Muscle of leg (tissue), 11 donors: ENCODE results near the gene MGLL. TPM values are rescaled to one million over a fixed set of nuclear protein-coding genes. Genes with fewer than 3 reads are reported as not detected.

ENCODE experiments used
- DNase-seq: peaks from one replicate; pipeline ENCODE4 v3.0.0; 2013
- H3K27ac ChIP-seq: one replicate; pipeline ENCODE4 v1.5.1; 2013; ENCODE audit warnings: mild to moderate bottlenecking, low read length, control low read depth
- H3K27me3 ChIP-seq: one replicate; pipeline ENCODE4 v1.6.1; 2013; ENCODE audit warnings: low read length; ENCODE audit not compliant: control insufficient read depth, insufficient read depth
- H3K36me3 ChIP-seq: one replicate; pipeline ENCODE4 v1.6.1; 2013; ENCODE audit warnings: low read length; ENCODE audit not compliant: control insufficient read depth, insufficient read depth
- H3K4me1 ChIP-seq: one replicate; pipeline ENCODE4 v1.6.1; 2013; ENCODE audit warnings: low read length; ENCODE audit not compliant: control insufficient read depth, insufficient read depth
- H3K4me3 ChIP-seq: one replicate; pipeline ENCODE4 v1.5.1; 2013; ENCODE audit warnings: low read length, control low read depth
- H3K9me3 ChIP-seq: replicated peaks from 2 replicates; pipeline ENCODE4 v1.6.1; 2013; ENCODE audit warnings: low read depth, low read length; ENCODE audit not compliant: control insufficient read depth
- WGBS: methylation state at CpG from one replicate; pipeline ENCODE4 v1.1.5; 2013; ENCODE audit warnings: missing lambda C conversion rate; ENCODE audit not compliant: insufficient coverage; 5-methylcytosine and 5-hydroxymethylcytosine counted together
- polyA plus RNA-seq, 8 donors: library from polyadenylated mRNA; unstranded; fragments of 120-200 nt; gene quantifications; one replicate each; pipeline versions ENCODE4 v1.2.1 to v1.2.3, GENCODE V29; 2013; ENCODE audit warnings: inconsistent platforms in 1 of 8, low replicate concordance in 1 of 8; ENCODE audit not compliant: insufficient read length in 8 of 8, insufficient read depth in 1 of 8
- total RNA-seq: library from RNA; stranded (reverse); fragments of 120-200 nt; gene quantifications from one replicate; pipeline ENCODE4 v1.2.4, GENCODE V29; 2013

MGLL gene
- total and polyA plus RNA-seq, 9 donors = 18.1 to 25.7 (median 22.3) TPM

DNA sequence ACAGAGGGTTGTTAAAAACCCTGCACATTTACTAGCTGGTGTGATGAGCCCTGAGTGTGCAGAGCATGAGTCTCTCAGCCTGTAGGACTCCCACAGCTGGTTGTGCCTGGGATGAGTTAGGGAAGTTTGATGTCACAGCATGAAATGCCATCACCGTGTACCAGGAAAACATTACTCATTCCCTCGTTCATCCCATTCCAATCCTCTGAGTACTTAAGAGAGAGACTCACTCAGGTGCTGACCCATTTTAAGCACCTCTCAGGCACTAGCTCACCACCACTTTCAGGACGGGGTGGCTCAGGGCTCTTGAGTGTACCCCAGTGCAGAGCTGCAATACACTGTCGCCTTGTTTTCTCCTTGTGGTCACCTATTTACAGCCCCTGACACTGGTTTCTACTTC lies 18.7 kb downstream of the MGLL start:
- peak; percentile 66 for DNase-seq
- peaks cover 17% of the 10 kb centered on the region for H3K36me3 ChIP-seq
- no CpG with 5 or more reads among the region's 4 CpGs for WGBS
- H3K27me3 ChIP-seq = no peaks in the 10 kb centered on the region
- H3K4me1 ChIP-seq = peaks cover 12% of the 10 kb centered on the region
- no peaks in the 10 kb centered on the region for H3K9me3 ChIP-seq
- no peak overlapping the region for H3K4me3 ChIP-seq
- no peak overlapping the region for H3K27ac ChIP-seq

DNA sequence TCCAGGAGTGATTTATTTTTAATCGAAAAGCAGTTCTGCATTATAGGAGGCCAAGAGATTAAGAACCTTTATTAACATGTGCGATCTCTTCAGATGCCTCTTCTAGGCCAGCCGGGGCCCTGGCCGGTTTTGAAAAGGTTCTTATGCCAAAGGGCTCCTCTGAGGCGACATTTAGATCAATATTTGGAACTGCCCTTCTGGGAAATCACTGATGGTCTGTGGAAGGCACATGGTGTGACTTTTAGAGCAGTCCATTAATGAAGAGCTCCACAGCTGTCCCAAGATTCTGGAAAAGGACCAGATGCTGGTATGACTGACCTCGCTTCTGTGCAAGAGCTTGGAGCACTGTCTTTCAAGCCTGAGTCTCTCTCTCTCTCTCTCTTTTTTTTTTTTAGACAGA lies 19.7 kb downstream of the MGLL start:
- Histone ChIP-seq H3K9me3 (no peaks in the 10 kb centered on the region), H3K4me3 (no peak overlapping the region), H3K27me3 (no peaks in the 10 kb centered on the region), H3K4me1 (peaks cover 12% of the 10 kb centered on the region), H3K27ac (no peak overlapping the region), H3K36me3 (peaks cover 15% of the 10 kb centered on the region)
- peak; percentile 61 for DNase-seq
- 78% methylated on average over 2 of the region's 6 CpGs for WGBS

DNA sequence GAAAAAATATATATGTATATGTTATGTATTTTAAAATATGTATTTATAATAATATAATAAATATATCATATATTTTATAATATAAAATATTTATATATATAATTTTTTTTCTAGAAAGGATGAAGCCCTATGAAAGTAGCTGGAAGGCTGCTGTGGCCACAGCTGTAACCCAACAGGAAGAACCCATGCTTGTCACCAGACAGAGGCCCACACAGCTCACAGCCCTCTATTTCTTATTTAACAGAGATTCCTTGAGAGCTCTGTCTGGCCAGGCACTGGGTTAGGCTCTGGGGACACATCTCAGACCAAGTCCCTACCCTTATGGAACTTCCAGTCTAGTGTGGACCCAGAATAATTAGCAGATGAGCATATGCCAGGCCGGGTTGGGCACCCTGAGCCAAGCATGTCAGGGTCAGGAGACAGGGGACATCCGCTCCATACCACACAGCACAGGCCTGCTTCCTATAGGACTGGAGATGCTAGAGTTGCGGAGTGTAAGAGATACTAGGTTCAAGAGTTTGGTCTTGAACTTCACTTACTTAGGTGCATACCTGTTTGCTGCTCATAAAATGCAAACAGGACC lies 20.5 kb downstream of the MGLL start:
- WGBS = 80% methylated on average over 1 of the region's 3 CpGs
- no peak overlapping the region for H3K27ac ChIP-seq
- peaks cover 12% of the 10 kb centered on the region for H3K4me1 ChIP-seq
- no peaks in the 10 kb centered on the region for H3K27me3 ChIP-seq
- no peaks in the 10 kb centered on the region for H3K9me3 ChIP-seq
- H3K4me3 ChIP-seq = no peak overlapping the region
- peaks cover 15% of the 10 kb centered on the region for H3K36me3 ChIP-seq
- no peak for DNase-seq

DNA sequence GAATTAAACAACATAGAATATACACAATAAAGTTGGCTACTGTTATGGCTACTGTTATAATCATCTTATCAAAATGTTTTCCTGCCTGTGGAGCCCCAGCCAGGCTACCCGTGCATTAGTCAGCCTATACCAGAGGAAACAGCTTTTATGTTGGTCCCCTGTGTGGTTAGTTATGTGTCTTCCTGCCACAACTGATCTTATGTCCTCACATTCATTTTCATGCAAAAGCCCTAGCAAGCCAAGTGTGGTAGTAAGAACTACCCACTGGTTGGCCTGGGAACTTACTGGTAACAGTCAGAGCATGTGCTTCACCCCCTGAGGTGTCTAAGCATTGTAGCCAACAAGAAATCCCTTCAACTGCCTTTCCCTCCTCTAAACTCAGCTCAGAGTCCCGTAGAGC lies 21.8 kb downstream of the MGLL start:
- WGBS = no CpG with 5 or more reads among the region's 2 CpGs
- no peak overlapping the region for H3K27ac ChIP-seq

DNA sequence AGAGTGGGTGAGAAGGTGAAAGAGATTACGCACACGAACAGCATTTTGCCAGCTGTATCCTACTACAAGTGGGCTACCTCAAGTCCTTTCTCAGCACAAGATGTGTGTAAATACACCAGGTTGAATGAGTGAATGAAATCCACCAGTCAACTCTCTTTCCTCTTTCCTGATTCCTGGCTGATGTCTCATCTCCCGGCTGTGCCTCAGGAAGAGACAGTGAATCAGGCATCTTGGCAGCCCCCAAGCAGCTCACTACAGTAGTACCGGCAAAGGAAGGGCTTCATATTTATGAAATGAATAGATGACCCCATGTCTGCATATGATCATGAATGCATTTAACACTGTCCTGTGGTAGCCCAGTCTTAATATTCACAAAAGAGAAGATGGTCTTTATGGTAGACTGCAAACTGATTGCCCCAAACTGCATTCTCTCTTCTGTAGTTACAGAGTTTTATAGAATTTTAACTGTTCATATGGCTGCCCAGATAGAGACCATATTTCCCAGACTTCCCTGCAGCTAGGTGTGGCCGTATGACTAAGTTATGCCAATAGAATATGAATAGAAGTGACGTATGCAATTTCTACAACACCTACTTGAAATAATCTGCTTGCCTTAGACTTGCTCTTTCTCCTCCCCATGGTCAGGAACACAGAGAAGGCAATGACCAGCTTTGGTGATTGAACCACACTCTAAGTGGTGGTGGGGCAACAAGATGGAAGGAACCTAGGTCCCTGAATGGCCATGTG lies 22.7 kb downstream of the MGLL start:
- Histone ChIP-seq H3K36me3 (peaks cover 15% of the 10 kb centered on the region), H3K4me3 (no peak overlapping the region), H3K9me3 (no peaks in the 10 kb centered on the region), H3K4me1 (peaks cover 12% of the 10 kb centered on the region), H3K27ac (no peak overlapping the region), H3K27me3 (no peaks in the 10 kb centered on the region)
- no peak for DNase-seq
- 60% methylated on average over 1 of the region's 6 CpGs for WGBS

More for the DNA sequence above, 21.8 kb downstream of the MGLL start:
- Histone ChIP-seq H3K36me3 (peaks cover 15% of the 10 kb centered on the region), H3K4me3 (no peak overlapping the region), H3K27me3 (no peaks in the 10 kb centered on the region), H3K4me1 (peaks cover 12% of the 10 kb centered on the region), H3K9me3 (no peaks in the 10 kb centered on the region)
- no peak for DNase-seq

DNA sequence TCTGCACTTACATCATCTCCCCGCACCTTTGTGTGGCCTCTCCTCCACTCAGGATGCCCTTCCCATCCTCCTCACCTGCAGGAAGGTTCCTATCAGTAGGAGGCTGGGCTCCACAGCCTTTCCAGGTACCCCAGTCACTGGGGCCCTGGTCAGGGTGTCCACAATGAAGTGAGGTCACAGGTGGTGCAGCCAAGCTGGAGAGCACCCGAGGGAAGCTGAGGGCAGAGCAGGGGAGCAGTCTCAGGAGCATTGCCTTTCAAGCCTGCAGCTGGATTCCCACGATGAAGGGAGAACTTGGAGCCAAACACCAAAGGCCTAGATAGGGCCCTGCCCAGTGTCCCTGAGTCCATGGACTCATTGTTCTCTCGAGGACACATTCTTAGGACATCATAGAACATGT lies 23.6 kb downstream of the MGLL start:
- H3K36me3 ChIP-seq = peaks cover 15% of the 10 kb centered on the region
- DNase-seq = no peak
- no peaks in the 10 kb centered on the region for H3K9me3 ChIP-seq
- no peak overlapping the region for H3K4me3 ChIP-seq
- peaks cover 9% of the 10 kb centered on the region for H3K4me1 ChIP-seq
- H3K27me3 ChIP-seq = no peaks in the 10 kb centered on the region
- H3K27ac ChIP-seq = no peak overlapping the region
- whole genome bisulfite sequencing = 85% methylated on average over 4 of the region's 4 CpGs

DNA sequence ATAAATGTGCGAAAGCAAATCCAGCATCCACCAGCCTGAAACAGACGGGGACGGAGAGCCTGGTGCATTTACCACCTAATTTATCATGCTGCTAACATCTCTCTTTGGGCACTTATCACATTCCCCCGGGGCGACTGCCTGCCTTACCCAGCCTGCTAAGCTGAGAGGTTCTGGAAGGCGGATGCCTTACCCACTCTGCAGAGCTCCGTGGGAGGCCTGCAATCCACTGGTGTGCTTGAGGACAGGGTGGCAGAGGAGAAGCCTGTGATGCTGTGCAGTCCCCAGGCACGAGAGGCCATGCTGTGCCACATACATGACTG lies 25.5 kb downstream of the MGLL start:
- 73% methylated on average over 5 of the region's 8 CpGs for WGBS
- H3K27ac ChIP-seq = no peak overlapping the region
- no peak overlapping the region for H3K4me3 ChIP-seq
- no peaks in the 10 kb centered on the region for H3K9me3 ChIP-seq
- H3K27me3 ChIP-seq = no peaks in the 10 kb centered on the region
- peaks cover 10% of the 10 kb centered on the region for H3K36me3 ChIP-seq
- no peak for DNase-seq
- peaks cover 14% of the 10 kb centered on the region for H3K4me1 ChIP-seq

DNA sequence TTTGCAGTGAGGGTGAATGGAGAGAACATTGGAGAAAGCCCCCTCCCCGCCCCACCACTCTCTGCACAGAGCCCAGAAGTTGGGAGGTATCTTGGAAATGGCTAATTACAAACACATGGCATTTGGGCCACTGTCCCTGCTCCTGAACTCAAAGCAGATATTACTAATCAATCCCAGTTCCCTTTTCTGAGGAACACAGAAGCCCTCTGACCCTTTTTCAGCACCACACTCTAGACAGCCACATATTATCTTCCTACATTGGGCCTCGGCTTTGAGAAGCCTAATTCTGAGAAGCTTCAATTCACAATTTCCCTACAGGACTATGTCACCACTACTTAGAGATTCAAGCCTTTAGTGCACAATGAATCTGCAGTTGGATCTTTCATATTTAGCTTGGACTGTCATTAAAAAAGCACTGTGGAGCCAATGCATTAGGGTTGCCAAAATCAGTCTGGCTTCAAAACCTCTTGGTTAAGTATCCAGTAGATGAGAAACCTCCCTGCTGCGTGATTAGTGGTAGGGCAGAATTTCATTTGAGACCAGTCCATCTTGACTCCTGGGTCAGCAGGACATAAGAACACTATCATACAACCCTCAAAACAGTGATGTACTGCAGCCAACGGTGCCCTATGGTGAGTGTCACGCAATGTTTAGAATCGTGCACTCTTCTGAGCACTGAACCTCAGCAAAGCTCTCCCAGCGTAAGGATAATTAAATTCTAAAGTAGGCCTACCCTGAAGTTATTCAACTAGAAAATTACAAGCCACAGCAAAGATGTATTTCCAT lies 26.1 kb downstream of the MGLL start:
- H3K36me3 ChIP-seq = peaks cover 10% of the 10 kb centered on the region
- H3K9me3 ChIP-seq = no peaks in the 10 kb centered on the region
- 63% methylated on average over 5 of the region's 7 CpGs for WGBS
- DNase-seq = peak; percentile 49
- H3K27ac ChIP-seq = no peak overlapping the region
- no peaks in the 10 kb centered on the region for H3K27me3 ChIP-seq
- H3K4me1 ChIP-seq = peaks cover 19% of the 10 kb centered on the region
- H3K4me3 ChIP-seq = no peak overlapping the region

DNA sequence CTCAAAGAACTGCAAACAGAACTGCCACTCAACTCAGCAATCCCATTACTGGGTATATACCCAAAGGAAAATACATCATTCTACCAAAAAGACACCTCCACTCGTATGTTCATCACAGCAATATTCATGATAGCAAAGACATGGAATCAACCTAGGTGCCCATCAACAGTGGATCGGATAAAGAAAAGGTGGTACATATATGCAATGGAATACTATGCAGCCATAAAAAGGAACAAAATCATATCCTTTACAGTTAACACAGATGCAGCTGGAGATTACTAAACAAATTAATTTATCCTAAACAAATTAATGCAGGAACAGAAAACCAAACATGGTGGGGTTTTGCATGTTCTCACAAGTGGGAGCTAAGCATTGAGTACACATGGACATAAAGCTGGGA lies 27.3 kb downstream of the MGLL start:
- H3K4me1 ChIP-seq = peaks cover 25% of the 10 kb centered on the region
- WGBS = 80% methylated on average over 1 of the region's 2 CpGs
- no peaks in the 10 kb centered on the region for H3K9me3 ChIP-seq
- H3K36me3 ChIP-seq = peaks cover 10% of the 10 kb centered on the region
- H3K27ac ChIP-seq = no peak overlapping the region
- no peaks in the 10 kb centered on the region for H3K27me3 ChIP-seq
- DNase-seq = no peak
- H3K4me3 ChIP-seq = no peak overlapping the region

DNA sequence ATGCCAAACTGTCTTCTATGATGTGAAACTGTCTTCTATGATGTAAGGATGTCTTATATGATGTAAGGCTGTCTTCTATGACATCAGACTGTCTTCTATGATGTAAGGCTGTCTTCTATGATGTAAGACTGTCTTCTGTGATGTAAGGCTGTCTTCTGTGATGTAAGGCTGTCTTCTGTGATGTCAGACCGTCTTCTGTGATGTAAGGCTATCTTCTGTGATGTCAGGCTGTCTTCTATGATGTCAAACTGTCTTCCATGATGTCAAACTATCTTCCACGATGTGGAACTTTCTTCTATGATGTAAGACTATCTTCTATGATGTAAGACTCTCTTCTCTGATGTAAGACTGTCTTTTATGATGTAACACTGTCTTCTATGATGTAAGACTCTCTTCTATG lies 27.9 kb downstream of the MGLL start:
- no CpG with 5 or more reads among the region's 2 CpGs for WGBS
- H3K27ac ChIP-seq = no peak overlapping the region
- H3K4me1 ChIP-seq = peaks cover 25% of the 10 kb centered on the region
- H3K27me3 ChIP-seq = no peaks in the 10 kb centered on the region
- H3K36me3 ChIP-seq = peaks cover 10% of the 10 kb centered on the region
- H3K9me3 ChIP-seq = no peaks in the 10 kb centered on the region
- no peak overlapping the region for H3K4me3 ChIP-seq
- DNase-seq = no peak
